HEK293 (cell line): Measurements from ENCODE around the gene ATE1.

Experiments used
- CTCF ChIA-PET: fragments of 350-600 bp; formaldehyde crosslinking; extraction: SDS; loops from one replicate; lab custom pipeline; 2021; ENCODE audit warnings: antibody characterized with exemption; lab: Yijun Ruan, JAX
- POLR2A ChIA-PET: fragments of 300-600 bp; formaldehyde crosslinking; extraction: SDS; loops from one replicate; lab custom pipeline; 2020; ENCODE audit warnings: antibody characterized with exemption, inconsistent platforms; lab: Yijun Ruan, JAX
- H3K27ac ChIP-seq: fragments of 200-500 bp; sonication (Bioruptor generic); 2 replicates; pipeline ENCODE4 v1.5.1; 2014; ENCODE audit warnings: low read depth, low read length, control low read depth, inconsistent platforms; ENCODE audit errors: extremely low read depth
- H3K36me3 ChIP-seq, 2 experiments: fragments of 200-500 bp in 1 of 2; sonication (Bioruptor generic) in 1 of 2; 1 replicate in 1 of 2; 2 replicates in 1 of 2; pipeline ENCODE4 v1.5.1; 2014 to 2017; ENCODE audit warnings: inconsistent platforms in 2 of 2, low read length in 2 of 2; ENCODE audit not compliant: control insufficient read depth in 2 of 2, insufficient read depth in 1 of 2
- H3K4me1 ChIP-seq: fragments of 200-500 bp; sonication (Bioruptor generic); 2 replicates; pipeline ENCODE4 v1.5.1; 2014; ENCODE audit warnings: mild to moderate bottlenecking, low read length, inconsistent platforms; ENCODE audit not compliant: control insufficient read depth, insufficient read depth
- H3K4me3 ChIP-seq: 2 replicates; pipeline ENCODE4 v1.5.1; 2011; ENCODE audit warnings: low read depth, mild to moderate bottlenecking, control low read depth, low read length, moderate library complexity
- H3K9me3 ChIP-seq: fragments of 200-500 bp; sonication (Bioruptor generic); 2 replicates; pipeline ENCODE4 v1.5.1; 2014; ENCODE audit warnings: low read depth, low read length, inconsistent platforms; ENCODE audit not compliant: control insufficient read depth, insufficient read depth
- FEZF1 ChIP-seq: fragments of 450-650 bp; formaldehyde crosslinking; IDR thresholded peaks from 2 replicates; pipeline ENCODE4 v1.5.1; 2016; ENCODE audit warnings: missing biosample characterization, missing genetic modification characterization
- MZF1 ChIP-seq: fragments of 450-650 bp; formaldehyde crosslinking; IDR thresholded peaks from 2 replicates; pipeline ENCODE4 v1.5.1; 2017; ENCODE audit warnings: missing biosample characterization, missing genetic modification characterization, borderline replicate concordance
- SALL2 ChIP-seq: fragments of 450-650 bp; formaldehyde crosslinking; IDR thresholded peaks from 2 replicates; pipeline ENCODE4 v1.5.0; 2017; ENCODE audit warnings: missing biosample characterization, mild to moderate bottlenecking, missing genetic modification characterization, borderline replicate concordance
- ZBTB20 ChIP-seq: fragments of 450-650 bp; formaldehyde crosslinking; IDR thresholded peaks from 2 replicates; pipeline ENCODE4 v1.5.1; 2016; ENCODE audit warnings: missing biosample characterization, missing genetic modification characterization
- ZIC2 ChIP-seq: fragments of 450-650 bp; formaldehyde crosslinking; IDR thresholded peaks from 2 replicates; pipeline ENCODE4 v1.5.1; 2016; ENCODE audit warnings: missing biosample characterization, missing genetic modification characterization
- ZNF174 ChIP-seq: fragments of 450-650 bp; formaldehyde crosslinking; IDR thresholded peaks from 2 replicates; pipeline ENCODE4 v1.5.0; 2017; ENCODE audit warnings: missing biosample characterization, mild to moderate bottlenecking, missing genetic modification characterization
- ZNF274 ChIP-seq, 2 experiments: fragments of 200-500 bp in 1 of 2; fragments of 450-650 bp in 1 of 2; sonication (Bioruptor generic) in 1 of 2; formaldehyde crosslinking in 1 of 2; IDR thresholded peaks; 2 replicates each; pipeline versions ENCODE4 v1.5.1 to v1.6.1; 2014 to 2016; ENCODE audit warnings: borderline replicate concordance in 1 of 2, inconsistent platforms in 1 of 2, low read length in 1 of 2, missing biosample characterization in 1 of 2, missing genetic modification characterization in 1 of 2
- ZNF335 ChIP-seq: fragments of 450-650 bp; formaldehyde crosslinking; conservative IDR thresholded peaks from 2 replicates; pipeline ENCODE4 v1.5.1; 2016; ENCODE audit warnings: missing biosample characterization, missing genetic modification characterization
- ZNF529 ChIP-seq: fragments of 450-650 bp; formaldehyde crosslinking; IDR thresholded peaks from 2 replicates; pipeline ENCODE4 v1.5.1; 2017; ENCODE audit warnings: missing genetic modification characterization, missing biosample characterization; ENCODE audit not compliant: insufficient replicate concordance
- ZNF548 ChIP-seq: fragments of 450-650 bp; formaldehyde crosslinking; IDR thresholded peaks from 2 replicates; pipeline ENCODE4 v1.5.1; 2016; ENCODE audit warnings: missing biosample characterization, missing genetic modification characterization
- ZNF571 ChIP-seq: fragments of 450-650 bp; formaldehyde crosslinking; IDR thresholded peaks from 2 replicates; pipeline ENCODE4 v1.5.0; 2017; ENCODE audit warnings: missing biosample characterization, missing genetic modification characterization
- ZNF677 ChIP-seq: fragments of 450-650 bp; IDR thresholded peaks from 2 replicates; pipeline ENCODE4 v1.5.0; 2018; ENCODE audit warnings: missing biosample characterization, mild to moderate bottlenecking, missing genetic modification characterization, moderate library complexity
- ZNF785 ChIP-seq: fragments of 450-650 bp; formaldehyde crosslinking; IDR thresholded peaks from 2 replicates; pipeline ENCODE4 v1.5.1; 2016; ENCODE audit warnings: missing biosample characterization, missing genetic modification characterization
- ZNF843 ChIP-seq: fragments of 450-650 bp; formaldehyde crosslinking; IDR thresholded peaks from 2 replicates; pipeline ENCODE4 v1.5.1; 2016; ENCODE audit warnings: missing biosample characterization, missing genetic modification characterization
- TF ChIP-seq, protein P1 (sequence below): fragments of 450-650 bp; IDR thresholded peaks from 2 replicates; pipeline ENCODE4 v1.5.1; 2018; ENCODE audit warnings: missing biosample characterization, missing genetic modification characterization
- TF ChIP-seq, protein P2 (sequence below): fragments of 450-650 bp; formaldehyde crosslinking; IDR thresholded peaks from 2 replicates; pipeline ENCODE4 v1.5.1; 2016; ENCODE audit warnings: missing biosample characterization, missing genetic modification characterization
- TF ChIP-seq, protein P3 (sequence below): IDR thresholded peaks from 2 replicates; pipeline ENCODE4 v1.6.1; 2011; ENCODE audit warnings: mild to moderate bottlenecking, low read depth, low read length, borderline replicate concordance
- TF ChIP-seq, protein P4 (sequence below): fragments of 450-650 bp; formaldehyde crosslinking; conservative IDR thresholded peaks from 2 replicates; pipeline ENCODE4 v1.5.1; 2016; ENCODE audit warnings: low read depth, missing biosample characterization, missing genetic modification characterization

The ATE1 gene

DNA sequence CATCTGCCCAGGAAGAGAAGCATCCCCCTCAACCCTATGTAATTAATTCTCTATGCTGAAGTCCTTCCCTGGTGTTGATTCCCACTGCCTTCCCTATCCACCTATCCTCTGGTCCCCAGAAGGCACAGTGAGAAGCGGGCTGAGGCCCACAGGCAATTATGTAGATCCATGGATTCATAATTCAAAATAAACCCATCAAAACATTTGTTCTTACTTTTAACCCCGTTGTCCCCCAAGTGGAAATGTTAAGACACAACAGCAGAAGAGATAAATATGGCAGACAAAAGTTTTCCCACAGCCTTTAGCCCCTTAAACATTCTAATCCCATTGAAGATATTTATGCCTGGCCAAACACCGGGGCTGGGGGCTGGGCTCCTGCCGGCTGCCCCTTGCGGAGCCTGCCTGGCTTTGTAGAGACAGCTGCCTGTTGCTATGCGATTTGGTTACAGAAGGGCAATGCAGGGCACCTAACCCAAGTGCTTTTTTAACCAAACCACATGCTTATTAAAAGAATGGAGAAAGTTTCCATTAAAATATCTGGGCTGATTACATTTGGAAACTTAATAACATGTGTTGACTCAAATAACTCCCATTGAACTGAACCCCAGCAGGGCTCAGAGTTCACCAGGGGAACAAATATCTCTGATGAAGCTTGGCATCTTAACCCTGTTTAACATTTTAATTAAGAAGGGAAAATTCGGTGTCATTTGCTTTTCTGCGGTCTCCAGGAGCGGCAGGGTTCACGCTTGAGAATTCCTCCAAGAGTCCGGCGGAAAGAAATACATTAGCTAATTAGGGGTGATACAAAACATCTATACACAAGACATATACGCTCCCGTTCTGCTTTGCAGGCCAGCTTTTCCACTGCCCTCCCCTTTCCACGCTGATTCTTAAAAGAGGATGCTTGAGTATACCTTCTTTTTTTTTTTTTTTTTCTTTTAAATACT is 218.8 kb downstream of the ATE1 start:
- no peak for TF ChIP-seq ZBTB20
- no peak for TF ChIP-seq ZNF529 (tag by site-specific recombination)
- TF ChIP-seq ZNF174 (tag by site-specific recombination) = no peak
- TF ChIP-seq, protein P1, sequence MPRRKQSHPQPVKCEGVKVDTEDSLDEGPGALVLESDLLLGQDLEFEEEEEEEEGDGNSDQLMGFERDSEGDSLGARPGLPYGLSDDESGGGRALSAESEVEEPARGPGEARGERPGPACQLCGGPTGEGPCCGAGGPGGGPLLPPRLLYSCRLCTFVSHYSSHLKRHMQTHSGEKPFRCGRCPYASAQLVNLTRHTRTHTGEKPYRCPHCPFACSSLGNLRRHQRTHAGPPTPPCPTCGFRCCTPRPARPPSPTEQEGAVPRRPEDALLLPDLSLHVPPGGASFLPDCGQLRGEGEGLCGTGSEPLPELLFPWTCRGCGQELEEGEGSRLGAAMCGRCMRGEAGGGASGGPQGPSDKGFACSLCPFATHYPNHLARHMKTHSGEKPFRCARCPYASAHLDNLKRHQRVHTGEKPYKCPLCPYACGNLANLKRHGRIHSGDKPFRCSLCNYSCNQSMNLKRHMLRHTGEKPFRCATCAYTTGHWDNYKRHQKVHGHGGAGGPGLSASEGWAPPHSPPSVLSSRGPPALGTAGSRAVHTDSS (tag by site-specific recombination) = no peak
- TF ChIP-seq FEZF1 (tag by site-specific recombination) = no peak
- TF ChIP-seq ZNF843 = no peak
- TF ChIP-seq ZNF571 (tag by site-specific recombination) = no peak
- TF ChIP-seq ZIC2 = no peak
- no peak for TF ChIP-seq ZNF335 (tag by site-specific recombination)
- no peak for TF ChIP-seq ZNF274 (IDR thresholded peaks at IDR 0.05; ENCODE audit: low read length)
- no peak for TF ChIP-seq ZNF274 (tag by site-specific recombination; IDR thresholded peaks at IDR 0.05; ENCODE audit: borderline replicate concordance)
- TF ChIP-seq, protein P2, sequence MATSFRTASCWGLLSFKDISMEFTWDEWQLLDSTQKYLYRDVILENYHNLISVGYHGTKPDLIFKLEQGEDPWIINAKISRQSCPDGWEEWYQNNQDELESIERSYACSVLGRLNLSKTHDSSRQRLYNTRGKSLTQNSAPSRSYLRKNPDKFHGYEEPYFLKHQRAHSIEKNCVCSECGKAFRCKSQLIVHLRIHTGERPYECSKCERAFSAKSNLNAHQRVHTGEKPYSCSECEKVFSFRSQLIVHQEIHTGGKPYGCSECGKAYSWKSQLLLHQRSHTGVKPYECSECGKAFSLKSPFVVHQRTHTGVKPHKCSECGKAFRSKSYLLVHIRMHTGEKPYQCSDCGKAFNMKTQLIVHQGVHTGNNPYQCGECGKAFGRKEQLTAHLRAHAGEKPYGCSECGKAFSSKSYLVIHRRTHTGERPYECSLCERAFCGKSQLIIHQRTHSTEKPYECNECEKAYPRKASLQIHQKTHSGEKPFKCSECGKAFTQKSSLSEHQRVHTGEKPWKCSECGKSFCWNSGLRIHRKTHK (tag by site-specific recombination) = no peak
- no peak for TF ChIP-seq ZNF677 (tag by site-specific recombination)
- no peak for TF ChIP-seq ZNF785 (tag by site-specific recombination)
- TF ChIP-seq, protein P3, sequence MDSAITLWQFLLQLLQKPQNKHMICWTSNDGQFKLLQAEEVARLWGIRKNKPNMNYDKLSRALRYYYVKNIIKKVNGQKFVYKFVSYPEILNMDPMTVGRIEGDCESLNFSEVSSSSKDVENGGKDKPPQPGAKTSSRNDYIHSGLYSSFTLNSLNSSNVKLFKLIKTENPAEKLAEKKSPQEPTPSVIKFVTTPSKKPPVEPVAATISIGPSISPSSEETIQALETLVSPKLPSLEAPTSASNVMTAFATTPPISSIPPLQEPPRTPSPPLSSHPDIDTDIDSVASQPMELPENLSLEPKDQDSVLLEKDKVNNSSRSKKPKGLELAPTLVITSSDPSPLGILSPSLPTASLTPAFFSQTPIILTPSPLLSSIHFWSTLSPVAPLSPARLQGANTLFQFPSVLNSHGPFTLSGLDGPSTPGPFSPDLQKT = no peak
- no peak for TF ChIP-seq MZF1 (tag by site-specific recombination)
- no peak for TF ChIP-seq SALL2 (tag by site-specific recombination)
- TF ChIP-seq, protein P4, sequence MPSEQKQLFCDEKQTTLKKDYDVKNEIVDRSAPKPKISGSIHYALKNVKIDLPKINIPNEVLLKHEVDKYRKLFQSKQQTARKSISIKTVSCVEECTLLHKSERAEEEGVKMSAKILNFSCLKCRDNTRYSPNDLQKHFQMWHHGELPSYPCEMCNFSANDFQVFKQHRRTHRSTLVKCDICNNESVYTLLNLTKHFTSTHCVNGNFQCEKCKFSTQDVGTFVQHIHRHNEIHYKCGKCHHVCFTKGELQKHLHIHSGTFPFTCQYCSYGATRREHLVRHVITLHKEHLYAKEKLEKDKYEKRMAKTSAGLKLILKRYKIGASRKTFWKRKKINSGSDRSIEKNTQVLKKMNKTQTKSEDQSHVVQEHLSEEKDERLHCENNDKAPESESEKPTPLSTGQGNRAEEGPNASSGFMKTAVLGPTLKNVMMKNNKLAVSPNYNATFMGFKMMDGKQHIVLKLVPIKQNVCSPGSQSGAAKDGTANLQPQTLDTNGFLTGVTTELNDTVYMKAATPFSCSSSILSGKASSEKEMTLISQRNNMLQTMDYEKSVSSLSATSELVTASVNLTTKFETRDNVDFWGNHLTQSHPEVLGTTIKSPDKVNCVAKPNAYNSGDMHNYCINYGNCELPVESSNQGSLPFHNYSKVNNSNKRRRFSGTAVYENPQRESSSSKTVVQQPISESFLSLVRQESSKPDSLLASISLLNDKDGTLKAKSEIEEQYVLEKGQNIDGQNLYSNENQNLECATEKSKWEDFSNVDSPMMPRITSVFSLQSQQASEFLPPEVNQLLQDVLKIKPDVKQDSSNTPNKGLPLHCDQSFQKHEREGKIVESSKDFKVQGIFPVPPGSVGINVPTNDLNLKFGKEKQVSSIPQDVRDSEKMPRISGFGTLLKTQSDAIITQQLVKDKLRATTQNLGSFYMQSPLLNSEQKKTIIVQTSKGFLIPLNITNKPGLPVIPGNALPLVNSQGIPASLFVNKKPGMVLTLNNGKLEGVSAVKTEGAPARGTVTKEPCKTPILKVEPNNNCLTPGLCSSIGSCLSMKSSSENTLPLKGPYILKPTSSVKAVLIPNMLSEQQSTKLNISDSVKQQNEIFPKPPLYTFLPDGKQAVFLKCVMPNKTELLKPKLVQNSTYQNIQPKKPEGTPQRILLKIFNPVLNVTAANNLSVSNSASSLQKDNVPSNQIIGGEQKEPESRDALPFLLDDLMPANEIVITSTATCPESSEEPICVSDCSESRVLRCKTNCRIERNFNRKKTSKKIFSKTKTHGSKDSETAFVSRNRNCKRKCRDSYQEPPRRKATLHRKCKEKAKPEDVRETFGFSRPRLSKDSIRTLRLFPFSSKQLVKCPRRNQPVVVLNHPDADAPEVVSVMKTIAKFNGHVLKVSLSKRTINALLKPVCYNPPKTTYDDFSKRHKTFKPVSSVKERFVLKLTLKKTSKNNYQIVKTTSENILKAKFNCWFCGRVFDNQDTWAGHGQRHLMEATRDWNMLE (tag by site-specific recombination) = no peak
- no peak for TF ChIP-seq ZNF548 (tag by site-specific recombination)
- TF ChIP-seq, all 188 proteins: peak for 0
- no peaks in the 10 kb centered on the region for H3K4me1 ChIP-seq
- POLR2A ChIA-PET = interaction anchor here (0.6 kb wide), 1 partner anchor 16 kb away, joined by 3 read pairs; no protein-coding TSS in a partner anchor
- H3K4me3 ChIP-seq = no peak overlapping the region
- CTCF ChIA-PET = interaction anchor here (0.5 to 2.2 kb wide), 3 partner anchors 12 to 239 kb away, joined by 3 to 7 read pairs (median 3); no protein-coding TSS in a partner anchor
- no peak overlapping the region for H3K27ac ChIP-seq
- H3K36me3 ChIP-seq = no peaks in the 10 kb centered on the region
- H3K9me3 ChIP-seq = no peaks in the 10 kb centered on the region
